Cardiac septum (tissue), 1 donor: ENCODE measurements around the gene TMEM266. TPM values are rescaled to one million over a fixed set of nuclear protein-coding genes. Genes with fewer than 3 reads are reported as not detected.

Source experiments
- DNase-seq: peaks from one replicate; pipeline ENCODE4 v3.0.0-alpha.2; 2020; ENCODE audit warnings: low spot score
- intact Hi-C: fragments of 100-400 bp; cut with DNase I; formaldehyde crosslinking; loops from one replicate; pipeline ENCODE4 v1.14.0; 2022
- total RNA-seq: library from RNA; stranded (reverse); fragmentation: NEBNext Ultra II Directional; extraction: Animal tissue kit (Norgen Biotek cat#: 25700); gene quantifications from one replicate; pipeline ENCODE4 v1.2.1, GENCODE V29; 2021
- donor health status: DM: no; HTN: no; CAD: no.

Gene TMEM266
- total RNA-seq, 1 donor from 2014 or later: not detected

DNA sequence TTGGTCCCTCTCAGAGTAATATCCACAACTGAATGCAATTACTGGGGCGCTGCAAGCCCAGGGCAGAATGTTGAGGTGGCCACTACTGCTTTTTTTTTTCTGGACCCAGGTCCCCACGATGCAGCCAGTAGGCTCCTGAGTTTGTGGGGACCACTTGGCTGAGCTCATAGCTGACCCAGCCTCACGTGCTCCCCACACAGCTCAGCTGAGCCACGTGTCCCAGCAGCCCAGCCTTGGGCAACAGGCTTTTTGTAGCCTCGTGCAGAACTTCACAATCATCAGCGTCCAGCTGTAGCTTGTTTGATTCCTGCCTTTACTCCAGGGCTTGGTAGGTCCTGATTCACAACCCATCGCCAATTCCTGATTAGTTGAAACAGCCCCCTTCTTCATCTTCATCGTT lies 134.1 kb downstream of the TMEM266 start:
- peak; percentile 10 for DNase-seq
- intact Hi-C loops: loop anchor here (5.0 to 10.0 kb wide), 2 partner anchors 38 to 671 kb away; no protein-coding TSS in a partner anchor

DNA sequence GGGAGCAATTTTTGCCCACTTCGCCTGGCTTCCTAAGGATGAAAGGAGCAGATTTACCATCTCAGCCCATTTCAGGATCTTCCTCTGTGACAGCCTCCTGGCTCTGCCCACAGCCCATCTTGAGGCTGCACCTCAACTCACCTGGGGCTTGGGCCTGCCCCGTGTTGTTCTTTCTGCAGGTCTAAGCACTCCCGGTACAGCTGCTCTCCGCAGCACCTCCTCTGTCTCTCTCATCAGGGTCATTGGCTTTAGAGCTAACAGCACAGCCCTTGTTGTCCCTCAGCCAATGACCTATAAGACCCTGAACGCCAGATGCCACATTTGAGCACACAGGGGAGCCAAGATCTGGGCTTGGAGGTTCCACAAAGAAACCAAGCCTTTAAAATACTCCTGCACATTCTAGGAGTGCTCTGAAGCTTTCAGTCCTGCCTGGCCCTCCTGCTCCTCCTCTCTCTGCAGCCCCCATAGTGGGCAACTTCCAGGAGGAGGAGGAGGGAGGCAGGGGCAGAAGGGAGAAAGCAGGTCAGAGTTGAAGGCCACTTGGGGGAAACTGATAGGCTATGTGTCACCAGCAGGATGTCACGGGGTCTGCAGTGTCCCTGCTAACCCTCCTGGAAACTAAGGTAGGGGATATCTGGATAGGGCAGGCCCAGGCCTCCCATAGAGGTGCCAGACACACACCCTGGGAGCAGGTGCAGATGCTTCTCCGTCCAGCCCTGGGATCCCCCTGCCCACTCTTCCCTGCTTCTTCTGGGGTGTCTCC lies 135.9 kb downstream of the TMEM266 start:
- intact Hi-C loops: loop anchor here (10.0 kb wide), 1 partner anchor 669 kb away; no protein-coding TSS in a partner anchor
- DNase-seq: peak; percentile 57

DNA sequence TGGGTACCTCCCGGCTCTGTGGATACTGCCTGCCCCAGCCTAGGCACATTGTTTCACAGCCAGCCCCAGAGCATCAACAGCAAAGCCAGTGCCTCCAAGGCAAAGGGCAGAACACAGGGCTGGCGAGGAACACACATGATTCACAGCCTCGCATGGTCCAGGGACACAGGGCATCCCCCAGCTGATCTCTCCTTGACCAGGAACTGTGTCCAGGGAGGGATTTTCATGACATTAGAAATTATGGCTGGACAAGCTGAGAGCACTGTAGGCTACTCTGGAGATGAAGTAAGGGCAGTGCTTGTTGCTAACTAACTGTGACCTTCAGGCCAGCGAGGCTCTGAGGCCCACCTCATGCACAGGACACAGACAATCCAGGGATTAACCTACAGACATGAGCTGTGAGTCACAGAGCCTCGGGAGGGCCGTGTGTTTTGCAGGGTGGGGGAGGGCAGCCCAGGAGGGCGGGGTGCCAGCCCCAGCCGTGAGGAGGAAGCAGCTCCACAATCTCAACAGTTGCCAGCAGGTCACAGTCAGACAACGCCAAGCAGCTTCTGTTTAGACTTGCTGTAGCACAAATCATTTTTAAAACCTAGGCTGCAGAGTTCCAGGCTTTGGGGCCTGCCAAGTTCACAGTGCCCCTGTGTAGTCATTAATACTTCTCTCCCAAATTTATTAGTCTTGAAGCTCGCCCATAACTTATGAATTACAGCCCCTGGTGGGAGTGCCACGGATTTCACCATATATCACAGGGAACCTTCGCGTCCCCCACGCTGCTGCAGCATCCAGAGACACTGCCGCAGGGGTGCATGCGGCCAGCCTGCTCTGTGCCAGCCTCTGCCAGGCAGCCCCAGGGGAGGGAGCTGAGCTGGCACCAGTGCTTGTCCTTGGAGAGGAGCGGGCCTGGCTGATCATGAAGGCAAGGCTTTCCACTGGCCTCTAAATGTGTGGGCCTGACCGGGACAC lies 136.8 kb downstream of the TMEM266 start:
- intact Hi-C loops: loop anchor here (10.0 kb wide), 1 partner anchor 668 kb away; no protein-coding TSS in a partner anchor
- DNase-seq: peak; percentile 70

DNA sequence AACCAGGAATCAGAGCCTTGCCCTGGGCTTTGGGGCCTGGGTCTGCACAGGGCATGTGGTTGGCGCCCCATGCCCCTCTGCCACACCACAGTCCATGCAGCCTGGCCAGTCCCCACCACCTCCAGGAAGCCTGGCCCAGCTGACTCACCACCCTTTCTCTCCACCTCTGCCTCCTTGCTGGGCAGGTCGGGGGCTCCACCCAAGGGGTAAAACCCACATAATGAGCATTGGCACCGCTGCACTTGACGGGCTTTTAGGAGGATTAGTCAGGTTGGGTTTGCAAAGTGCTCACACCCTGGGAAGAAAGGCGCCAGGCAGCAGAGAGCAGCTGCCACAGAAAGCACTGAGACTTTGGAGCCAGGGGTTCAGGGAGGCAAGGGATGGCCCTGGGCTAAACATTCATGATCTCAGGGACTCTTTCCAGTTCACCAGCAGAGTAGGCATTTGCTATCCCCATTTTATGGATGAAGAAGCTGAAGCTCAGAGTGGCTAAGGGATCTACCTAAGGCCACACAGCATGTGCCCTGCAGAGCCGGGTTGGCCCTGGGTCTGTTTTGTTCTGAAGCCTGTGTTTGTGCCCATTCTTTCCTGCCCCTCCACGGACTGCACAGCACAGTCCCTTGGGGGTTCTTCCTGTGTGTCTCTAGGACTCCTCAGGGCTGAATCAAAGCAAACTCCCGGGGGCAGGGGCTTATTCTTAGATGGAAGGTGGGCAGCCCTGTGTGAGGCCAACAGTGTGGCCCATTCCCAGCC lies 138.1 kb downstream of the TMEM266 start:
- no peak for DNase-seq
- intact Hi-C loops: loop anchor here (10.0 kb wide), 1 partner anchor 667 kb away; no protein-coding TSS in a partner anchor

DNA sequence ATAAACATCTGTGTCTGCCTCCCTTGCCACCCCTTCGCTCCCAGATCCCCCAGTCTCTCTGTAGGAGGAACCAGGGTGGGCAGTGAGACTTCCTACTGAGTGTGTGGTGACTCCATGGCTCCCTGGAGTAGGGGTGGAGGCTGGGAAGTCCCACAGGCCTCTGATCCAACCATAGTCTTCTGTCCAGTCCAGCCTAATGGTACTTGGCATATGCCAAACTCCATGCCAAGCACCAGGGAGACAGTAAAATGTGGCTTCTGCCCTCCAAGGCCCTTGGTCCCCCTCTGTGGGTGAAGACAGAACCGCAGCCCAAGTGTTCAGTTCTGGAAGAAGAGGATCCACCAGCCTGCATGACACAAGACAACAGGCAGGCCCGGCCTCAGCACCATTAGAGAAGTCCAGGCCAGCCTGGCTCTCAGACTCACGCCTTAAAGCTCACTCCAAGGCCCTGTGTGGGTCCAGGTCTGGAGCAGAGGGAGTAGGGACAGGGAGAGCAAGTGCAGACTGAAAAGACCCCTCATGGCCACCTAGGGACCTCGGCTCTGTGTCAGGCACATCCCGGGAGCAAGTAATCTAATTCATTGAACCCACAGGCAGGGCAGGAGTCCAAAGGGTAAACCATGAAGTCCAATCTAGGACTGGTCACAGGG lies 138.8 kb downstream of the TMEM266 start:
- DNase-seq: no peak
- intact Hi-C loops: loop anchor here (10.0 kb wide), 1 partner anchor 666 kb away; no protein-coding TSS in a partner anchor

DNA sequence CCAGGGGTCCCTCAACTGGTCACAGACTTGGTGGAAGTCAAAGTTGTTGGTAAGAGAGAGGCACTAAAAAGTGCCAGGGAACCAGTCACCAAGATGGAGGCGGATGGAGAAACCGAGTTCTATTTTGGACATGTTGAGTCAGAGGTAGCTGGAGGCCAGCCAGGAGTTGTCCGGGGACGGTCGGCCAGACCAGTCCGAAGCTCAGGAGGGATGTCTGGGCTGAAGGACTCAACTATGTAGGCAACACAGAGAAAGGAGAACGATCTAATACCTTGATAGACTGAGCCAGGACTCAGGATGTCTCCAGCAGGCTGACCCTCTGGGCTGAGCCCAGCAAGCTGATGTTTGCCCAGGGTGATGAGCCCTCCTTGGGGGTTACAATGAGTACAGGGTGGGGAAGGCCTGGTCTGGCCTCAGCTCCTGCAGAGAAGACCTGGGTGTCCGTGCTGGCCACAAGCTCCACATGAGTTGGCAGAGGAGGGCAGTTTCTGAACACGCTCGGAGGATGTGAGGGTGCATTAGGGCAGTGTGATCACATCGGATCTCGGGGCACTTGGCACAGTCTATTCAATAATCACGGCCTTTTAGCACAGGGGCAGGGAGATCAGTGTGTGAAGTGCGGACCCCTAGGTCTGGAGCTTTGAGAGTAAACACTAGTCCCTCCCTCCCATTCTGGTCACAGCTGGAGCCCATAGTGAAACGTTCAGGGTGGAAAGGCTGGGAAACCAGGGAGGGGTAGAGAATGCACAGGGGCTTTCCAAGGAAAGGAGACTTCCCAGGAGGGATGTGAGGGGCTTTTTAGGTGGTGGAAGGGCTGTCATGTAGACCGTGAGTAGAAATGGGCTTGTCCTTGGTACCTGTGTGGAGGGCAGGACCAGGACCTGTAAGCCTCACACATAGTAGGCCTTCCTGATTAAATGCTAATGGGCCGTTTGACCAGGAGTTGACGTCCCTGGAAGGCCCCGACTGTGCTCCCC lies 139.6 kb downstream of the TMEM266 start:
- intact Hi-C loops: loop anchor here (10.0 kb wide), 1 partner anchor 665 kb away; no protein-coding TSS in a partner anchor
- peak; percentile 86 for DNase-seq

DNA sequence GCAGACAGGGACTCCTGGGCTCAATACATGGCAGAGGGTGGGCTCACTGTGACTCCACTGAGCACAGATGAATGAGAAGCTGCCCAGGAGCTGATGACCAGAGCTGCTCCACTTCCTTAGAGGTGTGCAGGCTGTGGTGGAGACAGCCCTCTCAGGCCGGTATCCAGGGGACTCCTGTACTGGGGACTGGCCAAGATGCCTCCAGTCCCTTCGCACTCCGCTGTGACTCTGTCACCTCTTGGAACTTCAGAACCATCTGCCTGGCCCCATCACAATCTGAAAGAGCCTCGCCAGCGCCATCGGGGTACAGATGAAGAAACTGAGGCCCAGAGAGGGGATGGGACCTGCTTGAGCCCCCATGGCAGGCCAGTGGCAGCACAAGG lies 140.3 kb downstream of the TMEM266 start:
- intact Hi-C loops: no loop called here
- DNase-seq: no peak

DNA sequence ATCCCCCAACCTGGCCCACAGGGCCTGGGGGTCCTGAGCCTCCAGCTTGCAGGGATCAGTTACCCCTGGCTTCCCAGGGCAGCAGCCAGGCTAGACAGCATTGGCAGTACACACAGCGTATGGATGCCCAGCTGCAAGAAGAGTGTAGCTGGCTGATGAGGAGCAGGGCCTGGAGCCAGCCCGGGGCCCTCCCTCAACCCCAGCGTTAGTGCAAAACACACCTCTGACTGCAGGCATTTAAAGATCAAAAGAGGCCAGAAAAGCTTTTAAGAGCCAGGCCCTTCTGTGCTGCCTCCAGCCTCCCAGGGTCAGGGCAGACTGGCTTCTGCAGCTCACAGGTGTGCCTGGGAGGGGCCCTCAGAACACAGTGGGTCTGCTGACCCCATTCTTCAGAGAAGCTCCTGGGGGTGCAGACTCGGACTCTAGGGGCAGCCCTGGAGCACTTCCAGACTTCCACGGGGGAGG lies 140.9 kb downstream of the TMEM266 start:
- DNase-seq: no peak

DNA sequence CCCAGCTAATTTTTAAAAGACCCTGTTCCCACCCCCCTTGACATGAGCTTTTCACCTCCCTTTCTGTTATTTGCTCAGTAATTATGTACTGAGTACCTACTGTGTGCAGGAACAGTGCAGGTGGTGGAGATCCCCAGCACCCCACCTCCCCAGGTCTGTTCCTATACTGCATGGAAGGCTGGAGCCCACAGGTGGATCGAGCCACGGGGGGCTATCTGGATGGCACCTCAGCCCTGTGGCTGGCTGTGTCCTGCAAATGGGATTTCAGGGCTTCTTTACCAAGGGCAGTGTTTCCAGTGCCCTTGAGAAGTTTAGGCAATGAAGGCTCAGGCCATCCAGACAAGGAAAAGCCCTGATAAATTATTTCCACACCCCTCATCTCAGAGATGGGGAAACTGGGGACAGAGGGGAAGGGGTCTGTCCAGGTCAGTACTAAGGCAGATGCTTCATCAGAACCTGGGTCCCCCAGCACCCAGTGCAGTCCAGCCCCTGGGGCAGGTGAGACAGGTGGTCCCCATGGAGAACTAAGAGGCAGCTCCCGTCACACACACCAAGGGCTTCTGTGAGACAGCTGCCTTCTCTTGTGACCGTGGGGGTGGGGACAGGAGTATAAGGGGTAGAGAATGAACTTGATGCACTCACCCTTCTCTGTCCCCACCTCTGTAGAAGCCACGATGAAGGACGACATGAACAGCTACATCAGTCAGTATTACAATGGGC lies 141.9 kb downstream of the TMEM266 start:
- DNase-seq: no peak
- intact Hi-C loops: no loop called here

More for the DNA sequence above, 140.9 kb downstream of the TMEM266 start:
- intact Hi-C loops: no loop called here

DNA sequence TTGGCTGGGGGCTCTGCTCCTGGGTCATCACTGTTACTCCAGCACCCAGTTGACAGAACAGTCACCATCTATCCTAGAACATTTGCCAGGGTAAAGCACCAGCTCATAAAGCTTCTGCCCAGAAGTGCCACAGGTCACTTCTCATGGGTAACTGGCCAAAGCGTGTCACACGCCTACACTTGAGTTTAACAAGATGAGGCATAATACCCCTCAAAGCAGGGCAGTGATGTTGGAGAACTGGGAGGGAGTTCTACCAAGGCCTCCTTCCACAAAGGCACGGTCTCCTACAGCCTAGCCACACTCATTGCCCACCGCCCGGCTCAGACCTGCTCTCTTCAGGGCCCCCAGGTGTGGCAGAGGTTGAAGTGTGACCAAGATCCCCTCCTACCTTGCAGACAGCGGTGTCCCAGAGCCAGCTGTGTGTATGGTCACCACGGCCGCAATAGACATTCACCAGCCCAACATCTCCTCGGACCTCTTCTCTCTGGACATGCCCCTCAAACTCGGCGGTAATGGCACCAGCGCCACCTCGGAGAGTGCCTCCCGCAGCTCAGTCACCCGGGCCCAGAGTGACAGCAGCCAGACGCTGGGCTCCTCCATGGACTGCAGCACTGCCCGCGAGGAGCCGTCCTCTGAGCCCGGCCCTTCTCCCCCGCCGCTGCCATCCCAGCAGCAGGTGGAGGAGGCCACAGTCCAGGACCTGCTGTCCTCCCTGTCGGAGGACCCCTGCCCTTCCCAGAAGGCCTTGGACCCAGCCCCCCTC lies 143.7 kb downstream of the TMEM266 start:
- intact Hi-C loops: loop anchor here (1.0 kb wide), 1 partner anchor 11 kb away; no protein-coding TSS in a partner anchor
- DNase-seq: no peak

DNA sequence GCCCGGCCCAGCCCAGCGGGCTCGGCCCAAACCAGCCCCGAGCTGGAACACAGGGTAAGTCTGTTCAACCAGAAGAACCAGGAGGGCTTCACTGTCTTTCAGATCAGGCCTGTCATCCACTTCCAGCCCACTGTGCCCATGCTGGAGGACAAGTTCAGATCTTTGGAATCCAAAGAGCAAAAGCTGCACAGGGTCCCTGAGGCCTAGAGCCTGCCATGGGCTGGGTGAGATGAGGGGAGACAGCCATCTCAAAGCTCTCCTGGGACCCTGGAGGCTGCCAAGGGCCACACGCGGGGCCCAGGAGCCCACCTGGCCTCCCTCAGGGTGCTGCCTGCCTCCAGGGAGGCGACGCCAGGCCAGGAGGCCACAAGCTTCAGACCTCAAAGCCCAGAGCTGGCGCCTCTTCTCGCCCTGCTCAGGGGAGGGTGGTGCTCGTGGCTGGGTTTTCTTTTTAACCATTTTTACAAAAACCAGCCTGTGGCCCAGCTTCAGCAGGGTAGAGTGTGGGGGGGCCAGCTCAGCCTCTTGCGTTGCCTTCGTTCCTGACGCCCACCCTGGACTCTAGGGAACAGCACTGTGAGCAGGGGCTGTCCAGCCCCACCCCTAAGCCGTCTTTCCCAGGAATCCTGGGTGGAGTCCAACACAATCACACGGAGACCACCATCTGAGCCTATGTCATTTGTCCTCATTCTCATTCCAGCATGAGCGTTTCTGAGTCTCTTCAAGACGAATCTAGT lies 144.5 kb downstream of the TMEM266 start:
- DNase-seq: no peak
- intact Hi-C loops: loop anchor here (1.0 kb wide), 1 partner anchor 12 kb away; no protein-coding TSS in a partner anchor

DNA sequence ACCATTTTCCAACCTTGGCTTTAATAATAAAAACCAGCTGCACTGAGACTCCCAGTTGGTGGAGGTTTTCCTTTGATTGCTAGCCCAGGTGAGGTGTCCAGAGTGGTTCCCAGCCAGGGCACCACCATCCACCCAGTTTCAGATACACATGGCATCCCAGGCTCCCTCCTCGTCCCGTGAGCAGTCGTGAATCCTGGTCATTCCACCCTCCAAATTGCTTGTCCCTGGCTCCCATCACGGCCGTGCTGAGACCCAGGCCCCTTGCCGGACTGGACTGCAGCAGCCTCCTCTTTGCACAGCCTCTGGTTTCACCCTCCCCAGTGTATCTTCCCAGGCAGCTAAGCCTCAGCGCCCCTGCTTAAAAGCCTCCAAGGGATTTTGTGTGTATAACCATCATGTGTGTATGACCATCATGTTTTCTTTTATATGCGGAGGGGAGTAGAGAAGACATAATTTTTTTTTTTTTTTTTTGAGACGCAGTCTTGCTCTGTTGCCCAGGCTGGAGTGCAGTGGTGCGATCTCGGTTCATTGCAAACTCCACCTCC lies 145.2 kb downstream of the TMEM266 start:
- intact Hi-C loops: loop anchor here (1.0 kb wide), 1 partner anchor 13 kb away; no protein-coding TSS in a partner anchor
- DNase-seq: no peak

DNA sequence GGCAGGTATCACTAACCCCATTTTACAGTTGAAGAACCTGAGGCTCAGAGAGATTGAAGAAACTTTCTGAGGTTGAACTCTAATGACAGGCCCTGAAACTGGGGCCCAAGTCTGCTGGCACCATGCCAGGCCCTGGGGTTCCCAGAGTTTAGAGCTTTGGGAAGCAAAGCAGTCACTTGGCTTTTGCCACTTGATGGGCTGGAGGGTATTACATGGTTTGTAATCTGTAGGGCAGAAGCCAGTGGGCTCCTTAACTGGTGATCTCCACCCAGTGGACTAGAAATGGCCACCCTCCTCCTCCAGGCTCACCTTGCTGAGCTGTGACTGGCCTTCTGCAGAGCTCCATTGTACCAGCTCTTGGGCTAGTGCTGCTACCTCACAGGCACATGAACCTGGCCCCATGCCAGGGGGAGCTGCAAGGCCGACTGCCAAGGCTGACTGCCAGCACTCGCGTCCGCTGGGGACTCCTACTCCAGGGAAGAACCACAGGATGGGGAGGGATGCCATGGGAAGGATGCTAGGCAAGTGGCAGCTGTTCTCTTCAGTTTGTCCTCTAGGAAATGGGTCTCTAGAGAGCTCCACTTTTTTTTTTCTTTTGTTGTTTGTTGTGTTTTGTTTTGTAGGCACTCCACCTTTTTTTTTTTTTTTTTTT lies 146.7 kb downstream of the TMEM266 start:
- intact Hi-C loops: no loop called here
- DNase-seq: peak; percentile 92

DNA sequence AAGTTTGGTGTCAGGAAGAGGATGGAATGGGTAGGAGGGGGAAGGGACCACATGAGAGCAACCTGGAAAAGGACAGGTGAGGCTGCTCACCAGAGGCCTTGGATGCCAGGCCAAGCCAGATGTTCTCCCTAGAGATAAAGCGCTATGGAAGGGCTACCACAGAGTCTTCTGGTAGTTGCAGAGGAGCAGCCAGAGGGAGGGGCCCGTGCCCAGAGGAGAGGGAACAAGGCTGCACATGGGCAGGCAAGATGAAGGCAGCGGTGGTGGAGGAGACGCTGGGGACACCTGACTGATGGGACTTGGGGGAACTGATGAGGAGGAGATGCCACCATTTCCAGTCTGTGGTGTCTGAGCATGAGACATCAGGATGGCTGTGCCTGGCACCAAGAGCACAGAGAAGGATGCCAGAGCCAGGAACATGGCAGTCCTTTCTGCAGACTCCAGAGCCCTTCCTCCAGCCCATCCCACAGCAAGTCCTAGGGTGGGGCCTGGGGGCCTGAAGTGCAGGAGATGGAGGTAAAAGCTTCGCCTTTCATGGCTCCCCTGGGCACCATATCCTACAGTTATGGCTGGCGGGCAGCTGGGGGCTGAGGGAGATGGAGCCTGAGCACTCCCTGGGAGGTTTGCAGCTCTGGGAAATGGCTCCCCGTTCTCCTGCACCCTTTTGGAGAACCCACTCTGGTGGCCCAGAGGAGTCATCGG lies 148.4 kb downstream of the TMEM266 start:
- intact Hi-C loops: no loop called here
- DNase-seq: no peak
